ENCODE measurements around the gene LRRC8A.

LRRC8A gene

DNA sequence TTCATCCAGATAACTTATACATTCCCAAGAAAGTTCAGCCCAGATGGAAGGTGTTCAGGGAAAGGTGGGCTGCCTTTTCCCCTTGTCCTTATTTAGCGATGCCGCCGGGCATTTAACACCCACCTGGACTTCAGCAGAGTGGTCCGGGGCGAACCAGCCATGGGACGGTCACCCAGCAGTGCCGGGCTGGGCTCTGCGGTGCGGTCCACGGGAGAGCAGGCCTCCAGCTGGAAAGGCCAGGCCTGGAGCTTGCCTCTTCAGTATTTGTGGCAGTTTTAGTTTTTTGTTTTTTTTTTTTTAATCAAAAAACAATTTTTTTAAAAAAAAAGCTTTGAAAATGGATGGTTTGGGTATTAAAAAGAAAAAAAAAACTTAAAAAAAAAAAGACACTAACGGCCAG is 34.8 kb downstream of the LRRC8A start:
- no peak for DNase-seq (ENCODE audit: low read depth, low spot score)
- H3K4me3 ChIP-seq (ENCODE audit: low read depth, low read length), result no peak overlapping the region
- in situ Hi-C loops (cut with HindIII; ENCODE audit: low sequenced_read_pairs), result no loop called here
- TF ChIP-seq, protein P1, sequence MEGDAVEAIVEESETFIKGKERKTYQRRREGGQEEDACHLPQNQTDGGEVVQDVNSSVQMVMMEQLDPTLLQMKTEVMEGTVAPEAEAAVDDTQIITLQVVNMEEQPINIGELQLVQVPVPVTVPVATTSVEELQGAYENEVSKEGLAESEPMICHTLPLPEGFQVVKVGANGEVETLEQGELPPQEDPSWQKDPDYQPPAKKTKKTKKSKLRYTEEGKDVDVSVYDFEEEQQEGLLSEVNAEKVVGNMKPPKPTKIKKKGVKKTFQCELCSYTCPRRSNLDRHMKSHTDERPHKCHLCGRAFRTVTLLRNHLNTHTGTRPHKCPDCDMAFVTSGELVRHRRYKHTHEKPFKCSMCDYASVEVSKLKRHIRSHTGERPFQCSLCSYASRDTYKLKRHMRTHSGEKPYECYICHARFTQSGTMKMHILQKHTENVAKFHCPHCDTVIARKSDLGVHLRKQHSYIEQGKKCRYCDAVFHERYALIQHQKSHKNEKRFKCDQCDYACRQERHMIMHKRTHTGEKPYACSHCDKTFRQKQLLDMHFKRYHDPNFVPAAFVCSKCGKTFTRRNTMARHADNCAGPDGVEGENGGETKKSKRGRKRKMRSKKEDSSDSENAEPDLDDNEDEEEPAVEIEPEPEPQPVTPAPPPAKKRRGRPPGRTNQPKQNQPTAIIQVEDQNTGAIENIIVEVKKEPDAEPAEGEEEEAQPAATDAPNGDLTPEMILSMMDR (IDR thresholded peaks at IDR 0.05; ENCODE audit: low read depth, low read length), result no peak

DNA sequence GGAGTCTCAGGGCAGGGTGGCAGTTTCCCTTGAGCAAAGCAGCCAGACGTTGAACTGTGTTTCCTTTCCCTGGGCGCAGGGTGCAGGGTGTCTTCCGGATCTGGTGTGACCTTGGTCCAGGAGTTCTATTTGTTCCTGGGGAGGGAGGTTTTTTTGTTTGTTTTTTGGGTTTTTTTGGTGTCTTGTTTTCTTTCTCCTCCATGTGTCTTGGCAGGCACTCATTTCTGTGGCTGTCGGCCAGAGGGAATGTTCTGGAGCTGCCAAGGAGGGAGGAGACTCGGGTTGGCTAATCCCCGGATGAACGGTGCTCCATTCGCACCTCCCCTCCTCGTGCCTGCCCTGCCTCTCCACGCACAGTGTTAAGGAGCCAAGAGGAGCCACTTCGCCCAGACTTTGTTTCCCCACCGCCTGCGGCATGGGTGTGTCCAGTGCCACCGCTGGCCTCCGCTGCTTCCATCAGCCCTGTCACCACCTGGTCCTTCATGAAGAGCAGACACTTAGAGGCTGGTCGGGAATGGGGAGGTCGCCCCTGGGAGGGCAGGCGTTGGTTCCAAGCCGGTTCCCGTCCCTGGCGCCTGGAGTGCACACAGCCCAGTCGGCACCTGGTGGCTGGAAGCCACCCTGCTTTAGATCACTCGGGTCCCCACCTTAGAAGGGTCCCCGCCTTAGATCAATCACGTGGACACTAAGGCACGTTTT is 35.4 kb downstream of the LRRC8A start:
- DNase-seq (ENCODE audit: low read depth, low spot score), result peak; percentile 76
- no peak overlapping the region for H3K4me3 ChIP-seq (ENCODE audit: low read depth, low read length)
- TF ChIP-seq, protein P1 (IDR thresholded peaks at IDR 0.05; ENCODE audit: low read depth, low read length), result no peak
- in situ Hi-C loops (cut with HindIII; ENCODE audit: low sequenced_read_pairs), result no loop called here

DNA sequence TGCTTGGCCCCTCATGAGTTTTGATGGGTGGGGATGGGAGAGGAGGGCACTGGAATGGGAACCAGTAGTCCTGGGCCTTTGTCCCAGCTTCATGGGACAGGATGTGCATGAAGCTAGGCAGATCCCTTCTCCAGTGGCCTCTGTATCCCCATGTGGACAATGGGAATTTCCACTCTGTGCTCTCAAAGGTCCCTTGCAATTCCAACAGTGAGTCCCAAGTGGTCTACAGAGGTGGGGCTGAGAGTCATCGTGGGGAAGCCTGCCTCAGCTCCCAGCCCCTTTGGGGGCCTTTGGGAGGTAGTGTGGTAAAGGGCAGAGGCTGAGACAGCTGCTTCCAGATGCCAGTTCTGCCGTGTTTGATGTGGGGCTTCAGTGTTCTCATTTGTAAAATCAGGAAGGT is 37.0 kb downstream of the LRRC8A start:
- DNase-seq (ENCODE audit: low read depth, low spot score), result no peak
- no peak overlapping the region for H3K4me3 ChIP-seq (ENCODE audit: low read depth, low read length)
- in situ Hi-C loops (cut with HindIII; ENCODE audit: low sequenced_read_pairs), result no loop called here
- TF ChIP-seq, protein P1 (IDR thresholded peaks at IDR 0.05; ENCODE audit: low read depth, low read length), result no peak

DNA sequence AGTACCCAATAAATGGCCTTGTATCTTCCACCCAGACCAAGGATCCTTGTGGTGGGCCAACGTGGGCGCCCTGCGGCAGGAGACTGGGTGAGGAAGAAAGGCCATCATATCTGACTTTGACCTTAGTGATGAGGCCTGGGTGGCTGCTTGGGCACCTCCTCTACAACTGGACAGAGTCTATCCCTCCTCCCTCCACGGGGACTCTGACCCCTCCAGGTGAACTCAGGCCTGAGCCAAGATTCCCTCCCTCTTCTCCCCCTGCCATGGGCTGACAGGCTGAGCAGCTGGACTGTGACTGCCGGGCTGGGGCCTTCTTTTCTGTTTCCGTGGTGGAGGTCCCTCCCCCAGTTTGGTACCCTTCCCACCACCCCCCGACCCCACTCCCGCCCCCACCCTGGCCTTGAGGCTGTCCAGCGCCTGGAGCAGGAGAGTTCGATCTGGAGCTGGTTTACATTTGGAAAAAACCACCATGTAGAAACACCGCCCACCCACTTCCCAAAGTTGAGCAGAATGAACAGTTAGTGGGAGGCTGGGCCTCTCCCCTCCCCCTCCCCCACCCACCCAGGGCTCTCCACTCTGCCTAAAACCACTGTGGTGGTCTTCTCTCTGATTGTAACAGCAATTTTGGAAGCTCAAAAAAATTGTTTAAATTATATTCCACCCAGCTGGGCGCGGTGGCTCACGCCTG is 37.6 kb downstream of the LRRC8A start:
- in situ Hi-C loops (cut with HindIII; ENCODE audit: low sequenced_read_pairs), result no loop called here
- DNase-seq (ENCODE audit: low read depth, low spot score), result no peak
- TF ChIP-seq, protein P1 (IDR thresholded peaks at IDR 0.05; ENCODE audit: low read depth, low read length), result no peak
- H3K4me3 ChIP-seq (ENCODE audit: low read depth, low read length), result no peak overlapping the region

DNA sequence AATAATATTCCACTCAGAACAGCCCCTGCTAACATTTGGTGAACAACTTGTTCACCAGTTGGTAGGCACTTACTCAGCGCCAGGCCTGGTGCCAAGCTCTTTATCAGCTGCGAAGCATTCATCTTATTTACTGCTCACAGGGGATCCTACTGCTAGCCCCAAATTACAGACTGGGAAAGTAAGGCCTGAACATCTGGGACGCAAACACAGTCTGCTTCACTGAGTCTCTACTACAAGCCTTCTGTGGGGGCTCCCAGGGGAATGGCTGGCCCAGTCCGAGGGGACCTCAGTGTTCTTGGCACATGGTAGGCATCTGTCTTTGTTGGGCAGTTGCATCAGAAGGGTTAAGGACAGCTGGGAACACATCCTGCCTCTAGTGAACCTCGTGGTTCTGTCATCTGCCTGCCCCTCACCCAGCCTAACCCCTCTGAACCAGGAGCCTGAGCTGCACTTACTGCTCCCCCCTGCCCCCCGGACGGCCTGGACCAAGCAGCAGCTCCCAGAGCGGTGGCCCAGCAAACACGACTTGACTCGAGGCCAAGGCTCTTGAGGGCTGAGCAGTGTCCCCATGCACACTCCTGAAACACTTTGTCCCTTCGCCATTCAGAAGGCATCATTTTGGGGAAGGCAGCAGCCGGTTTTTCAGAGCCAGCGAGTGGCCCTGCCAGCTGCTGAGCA is 38.6 kb downstream of the LRRC8A start, which contains the start of gene PHYHD1:
Gene PHYHD1, plus strand, starts transcription at position 602 of the 678 bp plus-strand sequence. CDS start 1,342 bp downstream, outside the sequence.
- no peak within 1 kb of the TSS for H3K4me3 ChIP-seq (ENCODE audit: low read depth, low read length)
- peak; percentile 53 for DNase-seq (ENCODE audit: low read depth, low spot score)
- TF ChIP-seq, protein P1 (IDR thresholded peaks at IDR 0.05; ENCODE audit: low read depth, low read length), result no peak
- in situ Hi-C loops (cut with HindIII; ENCODE audit: low sequenced_read_pairs), result no loop called here

DNA sequence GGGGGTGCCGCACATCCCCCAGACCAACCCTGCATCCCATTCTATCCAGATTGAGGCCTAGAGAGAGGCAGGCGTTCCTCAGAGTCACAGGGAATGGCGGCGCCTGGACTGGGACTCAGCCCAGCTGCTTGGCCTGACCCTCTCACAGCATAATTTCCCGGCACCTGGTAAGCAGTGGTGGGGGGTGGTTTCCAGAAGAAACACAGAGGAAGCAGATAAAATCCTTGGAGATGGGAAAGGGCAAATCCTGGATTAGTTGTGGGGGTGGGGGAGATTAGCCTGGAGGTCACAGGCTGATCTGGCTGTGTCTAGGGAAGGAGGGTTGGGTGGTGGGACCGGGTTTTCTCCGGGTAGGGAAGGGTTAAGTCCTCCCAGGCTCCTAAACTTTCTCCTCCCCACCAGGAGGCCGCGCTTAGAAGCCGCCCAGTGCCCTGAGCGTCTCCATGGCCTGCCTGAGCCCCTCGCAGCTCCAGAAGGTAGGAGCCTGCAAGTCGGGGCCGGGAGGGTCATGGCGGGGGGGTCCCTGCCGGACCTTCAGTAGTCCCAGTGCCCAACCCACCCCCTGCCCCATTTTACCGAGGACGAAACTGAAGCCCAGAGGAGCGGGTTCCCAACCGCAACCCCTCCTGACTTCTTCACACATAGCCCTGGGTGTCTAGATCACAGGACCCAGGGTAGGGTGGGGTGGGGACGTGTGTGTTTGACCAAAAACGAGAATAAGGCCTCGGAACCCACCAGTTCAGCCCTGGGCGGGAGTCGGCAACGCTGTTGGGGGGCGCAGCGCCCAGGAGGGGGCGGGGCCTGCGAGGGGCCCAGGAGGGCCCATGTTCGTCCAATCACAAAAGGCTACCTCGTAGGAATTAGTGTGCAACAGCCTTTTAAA is 40.2 kb downstream of the LRRC8A start:
- peak overlapping the region; percentile 38 for H3K4me3 ChIP-seq (ENCODE audit: low read depth, low read length)
- TF ChIP-seq, protein P1 (IDR thresholded peaks at IDR 0.05; ENCODE audit: low read depth, low read length), result peak; percentile 5
- in situ Hi-C loops (cut with HindIII; ENCODE audit: low sequenced_read_pairs), result no loop called here
- peak; percentile 34 for DNase-seq (ENCODE audit: low read depth, low spot score)
